Fibroblast of the aortic adventitia (primary cell): ENCODE data around the gene ELAVL3. TPM values are rescaled to one million over a fixed set of nuclear protein-coding genes. Genes with fewer than 3 reads are reported as not detected.
"Not testable (repeated sequence)": the region's sequence is repeated elsewhere in the genome, so short reads cannot be mapped to it uniquely, and the experiment has no call there.

Source experiments
- DNase-seq: peaks from one replicate; pipeline ENCODE4 v3.0.0-alpha.2; 2010; ENCODE audit warnings: low read depth
- H3K4me3 ChIP-seq: 2 replicates; pipeline ENCODE4 v1.5.1; 2011; ENCODE audit warnings: low read depth, mild to moderate bottlenecking, control low read depth, low read length, moderate library complexity
- total RNA-seq: library from RNA; depleted of rRNA; stranded (reverse); fragments of >200 nt; gene quantifications from 2 replicates; pipeline ENCODE4 v1.2.3, GENCODE V29; 2012; ENCODE audit warnings: low replicate concordance
- TF ChIP-seq, protein P1 (sequence below): IDR thresholded peaks from 2 replicates; pipeline ENCODE4 v1.5.1; 2011; ENCODE audit warnings: mild to moderate bottlenecking, low read length, control low read depth, inconsistent platforms; ENCODE audit not compliant: insufficient read depth

Gene ELAVL3
- total RNA-seq, 1 donor = 0.45 TPM

GRCh38 chr19:11465600-11465999, 15.2 kb downstream of the ELAVL3 start:
- DNase-seq = no peak
- no peak overlapping the region for H3K4me3 ChIP-seq
- TF ChIP-seq, protein P1, sequence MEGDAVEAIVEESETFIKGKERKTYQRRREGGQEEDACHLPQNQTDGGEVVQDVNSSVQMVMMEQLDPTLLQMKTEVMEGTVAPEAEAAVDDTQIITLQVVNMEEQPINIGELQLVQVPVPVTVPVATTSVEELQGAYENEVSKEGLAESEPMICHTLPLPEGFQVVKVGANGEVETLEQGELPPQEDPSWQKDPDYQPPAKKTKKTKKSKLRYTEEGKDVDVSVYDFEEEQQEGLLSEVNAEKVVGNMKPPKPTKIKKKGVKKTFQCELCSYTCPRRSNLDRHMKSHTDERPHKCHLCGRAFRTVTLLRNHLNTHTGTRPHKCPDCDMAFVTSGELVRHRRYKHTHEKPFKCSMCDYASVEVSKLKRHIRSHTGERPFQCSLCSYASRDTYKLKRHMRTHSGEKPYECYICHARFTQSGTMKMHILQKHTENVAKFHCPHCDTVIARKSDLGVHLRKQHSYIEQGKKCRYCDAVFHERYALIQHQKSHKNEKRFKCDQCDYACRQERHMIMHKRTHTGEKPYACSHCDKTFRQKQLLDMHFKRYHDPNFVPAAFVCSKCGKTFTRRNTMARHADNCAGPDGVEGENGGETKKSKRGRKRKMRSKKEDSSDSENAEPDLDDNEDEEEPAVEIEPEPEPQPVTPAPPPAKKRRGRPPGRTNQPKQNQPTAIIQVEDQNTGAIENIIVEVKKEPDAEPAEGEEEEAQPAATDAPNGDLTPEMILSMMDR = no peak

DNA sequence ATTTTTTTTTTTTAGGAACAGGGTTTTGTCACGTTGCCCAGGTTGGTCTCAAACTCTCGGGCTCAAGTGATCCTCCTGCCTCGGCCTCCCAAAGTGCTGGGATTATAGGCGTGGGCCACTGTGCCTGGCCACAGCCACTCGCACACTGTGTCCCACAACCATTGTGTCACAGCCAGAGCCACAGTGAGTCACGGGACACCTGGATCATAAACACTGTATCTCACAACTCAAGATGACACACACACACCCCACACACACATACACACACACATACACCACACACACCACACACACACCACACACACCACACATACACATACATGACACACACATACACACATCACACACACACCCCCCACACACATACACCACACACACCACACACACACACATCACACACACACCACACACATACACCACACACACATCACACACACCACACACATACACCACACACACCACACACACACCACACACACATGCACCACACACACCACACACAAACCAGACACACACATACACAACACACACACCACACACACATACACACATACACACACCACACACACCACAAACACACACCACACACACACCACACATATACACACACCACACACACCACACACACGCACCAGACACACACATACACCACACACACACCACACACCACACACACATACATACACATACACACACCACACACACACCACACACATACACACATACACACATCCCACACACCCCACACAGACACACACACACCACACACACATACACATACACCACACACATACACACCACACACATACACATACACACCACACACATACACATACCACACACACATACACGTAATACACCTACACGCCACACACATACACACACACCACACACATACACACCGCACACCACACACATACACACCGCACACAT, 16.2 kb downstream of the ELAVL3 start:
- no peak for DNase-seq
- TF ChIP-seq, protein P1 = no peak

GRCh38 chr19:11463391-11463790, 17.5 kb downstream of the ELAVL3 start:
- no peak for DNase-seq
- TF ChIP-seq, protein P1 = no peak
- H3K4me3 ChIP-seq = no peak overlapping the region

More for the DNA sequence above, 16.2 kb downstream of the ELAVL3 start:
- H3K4me3 ChIP-seq = no peak overlapping the region

- no peak overlapping the region for H3K4me3 ChIP-seq
- TF ChIP-seq, protein P1 = no peak
- DNase-seq = no peak
Observed at GRCh38 chr19:11461453-11461852, 19.4 kb downstream of the ELAVL3 start.

- no peak overlapping the region for H3K4me3 ChIP-seq
- TF ChIP-seq, protein P1 = peak; percentile 29
- no peak for DNase-seq
Observed at GRCh38 chr19:11460207-11460606, 20.6 kb downstream of the ELAVL3 start.

DNA sequence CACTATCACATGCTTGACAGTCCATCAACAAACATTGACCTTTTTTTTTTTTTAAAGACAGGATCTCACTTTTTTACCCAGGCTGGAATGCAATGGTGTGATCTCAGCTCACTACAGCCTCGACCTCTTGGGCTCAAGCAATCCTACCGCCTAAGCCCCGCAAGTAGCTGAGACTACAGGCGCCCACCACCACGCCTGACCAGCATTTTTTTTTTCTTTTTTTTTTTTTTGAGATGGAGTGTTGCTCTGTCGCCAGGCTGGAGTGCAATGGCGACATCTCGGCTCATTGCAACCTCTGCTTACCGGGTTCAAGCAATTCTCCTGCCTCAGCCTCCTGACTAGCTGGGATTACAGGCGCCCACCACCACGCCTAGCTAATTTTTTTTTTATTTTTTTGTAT, 21.9 kb downstream of the ELAVL3 start:
- H3K4me3 ChIP-seq, DNase-seq: not testable (repeated sequence)

- no peak for DNase-seq
- TF ChIP-seq, protein P1 = no peak
- H3K4me3 ChIP-seq = no peak overlapping the region
Observed at GRCh38 chr19:11458236-11458900, 22.5 kb downstream of the ELAVL3 start.
